IPS-NIHi7 (cell line): ENCODE results near the gene CCR5AS.
"Not testable (repeated sequence)": the region's sequence is repeated elsewhere in the genome, so short reads cannot be mapped to it uniquely, and the experiment has no call there.

ENCODE experiments used
- DNase-seq: peaks from one replicate; pipeline ENCODE4 v3.0.0; 2012; ENCODE audit warnings: mixed read lengths; ENCODE audit errors: extremely low spot score

Gene CCR5AS

DNA sequence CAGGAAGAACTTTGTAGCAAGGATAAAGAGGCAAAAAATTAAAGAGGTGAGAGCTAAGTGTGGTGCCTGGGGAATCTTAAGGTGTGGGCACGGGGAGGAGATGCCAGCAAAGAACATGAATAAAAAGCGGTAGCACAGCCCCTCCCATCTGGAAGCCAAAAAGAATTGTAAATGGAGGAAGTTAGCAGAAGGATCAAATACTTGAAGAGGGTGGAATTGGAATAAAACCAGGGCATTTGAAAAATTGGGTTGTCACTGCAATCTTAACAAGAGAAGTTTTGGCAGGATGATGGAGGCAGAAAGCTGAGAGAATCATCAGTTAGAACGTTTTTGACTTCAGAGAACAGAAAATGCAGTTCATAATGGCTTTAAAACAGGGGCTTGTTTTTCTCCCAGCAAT lies 50.6 kb downstream of the CCR5AS start:
- DNase-seq, result no peak

DNA sequence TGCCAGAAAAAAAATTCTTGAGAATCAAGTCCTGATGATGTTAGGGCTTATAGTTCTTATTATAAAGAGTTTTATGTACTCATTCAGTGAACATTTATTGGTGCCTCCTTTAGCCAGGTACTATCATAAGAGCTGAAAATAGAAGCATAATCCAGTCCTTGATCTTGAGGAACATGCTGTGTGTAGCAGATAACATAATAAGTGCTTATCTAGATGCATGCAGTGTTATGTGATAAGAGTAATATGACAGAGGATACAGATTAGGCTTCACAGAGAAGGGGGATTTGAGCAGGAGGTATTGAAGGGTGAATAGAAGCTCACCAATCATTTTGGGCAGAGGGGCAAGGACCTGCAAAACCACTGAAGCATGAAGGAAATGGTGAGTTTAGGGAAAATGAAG lies 51.9 kb downstream of the CCR5AS start:
- DNase-seq, result no peak

- DNase-seq, result no peak
These were observed 52.4 kb downstream of the CCR5AS start for GRCh38 chr3:46354478-46354877.

DNA sequence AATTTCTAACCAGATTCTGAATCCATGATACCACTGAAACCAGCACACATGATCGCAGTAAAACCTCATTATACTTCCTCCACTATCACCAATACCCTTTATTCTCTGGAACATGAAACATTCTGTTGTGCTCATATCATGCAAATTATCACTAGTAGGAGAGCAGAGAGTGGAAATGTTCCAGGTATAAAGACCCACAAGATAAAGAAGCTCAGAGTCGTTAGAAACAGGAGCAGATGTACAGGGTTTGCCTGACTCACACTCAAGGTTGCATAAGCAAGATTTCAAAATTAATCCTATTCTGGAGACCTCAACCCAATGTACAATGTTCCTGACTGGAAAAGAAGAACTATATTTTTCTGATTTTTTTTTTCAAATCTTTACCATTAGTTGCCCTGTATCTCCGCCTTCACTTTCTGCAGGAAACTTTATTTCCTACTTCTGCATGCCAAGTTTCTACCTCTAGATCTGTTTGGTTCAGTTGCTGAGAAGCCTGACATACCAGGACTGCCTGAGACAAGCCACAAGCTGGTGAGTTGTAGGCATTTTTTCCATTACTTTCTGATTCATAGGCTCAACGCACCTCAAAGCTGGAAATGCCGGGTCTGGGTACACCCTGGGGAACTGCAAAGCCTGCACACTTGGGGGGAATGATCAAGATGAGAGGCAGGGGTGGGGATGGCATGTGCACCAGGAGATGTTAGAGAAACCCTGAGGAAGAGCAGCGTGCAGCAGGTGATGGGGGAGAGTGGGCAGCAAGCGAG lies 53.0 kb downstream of the CCR5AS start, which contains the start of gene CCR2:
TSS of gene CCR2 (plus strand) at position 465 of the 764 bp plus-strand sequence. CDS start 3,417 bp downstream, outside the sequence.
- no peak for DNase-seq

DNA sequence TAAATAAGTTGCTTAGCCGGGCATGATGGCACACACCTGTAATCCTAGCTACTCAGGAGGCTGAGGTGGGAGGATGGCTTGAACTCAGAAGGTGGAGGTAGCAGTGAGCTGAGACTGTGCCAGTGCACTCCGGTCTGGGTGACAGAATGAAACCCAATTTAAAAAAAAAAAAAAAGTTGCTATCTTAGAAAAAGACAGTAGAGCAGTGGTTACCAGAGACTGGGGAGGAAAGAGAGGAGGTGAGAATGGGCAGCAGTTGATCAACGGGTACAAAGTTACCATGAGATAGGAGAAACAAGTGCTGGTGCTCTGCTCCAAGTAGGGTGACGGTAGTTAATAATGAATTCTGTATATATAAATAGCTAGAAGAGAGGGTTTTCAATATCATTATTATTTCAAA lies 53.8 kb downstream of the CCR5AS start:
- no peak for DNase-seq

- no peak for DNase-seq
These were observed 55.2 kb downstream of the CCR5AS start for GRCh38 chr3:46351646-46352045.

- no peak for DNase-seq
These were observed 56.7 kb downstream of the CCR5AS start for GRCh38 chr3:46350262-46350565.

- no peak for DNase-seq
These were observed 57.2 kb downstream of the CCR5AS start for GRCh38 chr3:46349484-46350261.

- no peak for DNase-seq
These were observed 57.9 kb downstream of the CCR5AS start for GRCh38 chr3:46348823-46349482.

- no peak for DNase-seq
These were observed 62.4 kb downstream of the CCR5AS start for GRCh38 chr3:46344476-46344875.

GRCh38 chr3:46338840-46339239 lies 68.0 kb downstream of the CCR5AS start:
- DNase-seq, result no peak

GRCh38 chr3:46337911-46338310 lies 69.0 kb downstream of the CCR5AS start:
- DNase-seq, result no peak

DNA sequence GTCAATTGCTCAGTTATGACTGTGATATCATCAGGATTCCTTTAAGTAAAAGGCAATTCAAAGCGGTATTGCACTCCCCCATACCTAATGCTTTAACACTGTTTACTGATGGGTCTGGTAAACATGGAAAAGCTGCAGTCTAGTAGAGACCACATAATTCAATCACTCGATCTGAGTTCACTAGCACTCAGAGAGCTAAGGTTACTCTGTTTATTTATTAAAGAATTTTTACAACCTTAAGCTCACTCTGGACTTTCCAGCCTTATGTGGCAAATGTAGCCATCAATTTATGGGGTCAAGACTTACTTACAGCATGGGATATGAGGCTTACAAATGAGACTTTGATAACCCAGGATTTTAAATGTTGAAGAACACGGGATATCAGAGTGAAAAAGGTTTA lies 71.3 kb downstream of the CCR5AS start:
- DNase-seq, result no peak

DNA sequence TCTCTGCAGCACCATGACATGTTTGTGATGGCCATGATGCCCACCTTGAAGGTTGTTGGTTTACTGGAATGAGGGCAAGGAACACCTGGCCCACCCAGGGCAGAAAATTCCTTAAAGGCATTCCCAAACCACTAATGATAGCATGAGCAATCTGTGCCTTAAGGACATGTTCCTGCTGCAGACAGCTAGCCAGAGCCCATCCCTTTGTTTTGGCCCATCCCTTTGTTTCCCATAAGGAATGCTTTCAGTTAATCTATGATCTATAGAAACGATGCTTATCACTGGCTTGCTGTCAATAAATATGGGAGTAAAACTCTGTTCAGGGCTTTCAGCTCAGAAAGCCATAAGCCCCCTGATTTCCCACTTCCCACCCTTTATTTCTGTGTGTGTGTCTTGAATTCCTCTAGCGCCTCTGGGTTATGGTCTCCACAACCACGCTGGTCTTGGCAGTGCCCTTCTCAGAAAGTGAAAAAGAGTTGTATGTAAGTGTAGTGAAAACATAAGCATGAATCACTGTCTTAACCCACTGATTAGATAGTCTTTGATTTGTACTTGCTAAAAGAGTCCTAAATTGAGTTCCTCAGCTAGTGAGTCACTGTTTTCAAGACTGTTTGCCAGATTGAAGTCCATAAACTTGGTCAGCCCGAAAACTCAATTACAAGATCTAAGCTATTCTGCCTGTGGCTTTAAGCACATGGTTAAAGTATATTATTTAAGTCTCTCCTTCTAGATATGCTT lies 72.0 kb downstream of the CCR5AS start:
- no peak for DNase-seq

DNA sequence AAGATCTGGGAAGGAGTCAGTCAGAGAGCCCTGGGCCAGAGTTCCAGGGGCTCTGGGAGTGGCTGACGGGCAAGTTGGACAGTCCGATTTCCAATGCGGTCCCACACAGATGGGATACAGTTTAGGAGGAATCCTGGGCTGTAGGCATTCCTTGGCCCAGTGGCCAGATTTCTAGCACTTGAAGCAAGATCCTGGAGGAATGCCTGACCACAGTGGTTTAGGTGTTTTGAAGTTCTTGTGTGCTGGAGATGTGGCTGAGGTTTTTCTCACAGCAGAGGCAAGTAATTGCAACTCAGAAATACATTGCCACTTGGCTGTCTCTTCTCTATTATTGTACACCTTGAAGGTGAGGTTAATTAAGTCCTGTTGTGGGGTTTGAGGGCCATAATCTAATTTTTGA lies 76.2 kb downstream of the CCR5AS start:
- not testable (repeated sequence) for DNase-seq

DNA sequence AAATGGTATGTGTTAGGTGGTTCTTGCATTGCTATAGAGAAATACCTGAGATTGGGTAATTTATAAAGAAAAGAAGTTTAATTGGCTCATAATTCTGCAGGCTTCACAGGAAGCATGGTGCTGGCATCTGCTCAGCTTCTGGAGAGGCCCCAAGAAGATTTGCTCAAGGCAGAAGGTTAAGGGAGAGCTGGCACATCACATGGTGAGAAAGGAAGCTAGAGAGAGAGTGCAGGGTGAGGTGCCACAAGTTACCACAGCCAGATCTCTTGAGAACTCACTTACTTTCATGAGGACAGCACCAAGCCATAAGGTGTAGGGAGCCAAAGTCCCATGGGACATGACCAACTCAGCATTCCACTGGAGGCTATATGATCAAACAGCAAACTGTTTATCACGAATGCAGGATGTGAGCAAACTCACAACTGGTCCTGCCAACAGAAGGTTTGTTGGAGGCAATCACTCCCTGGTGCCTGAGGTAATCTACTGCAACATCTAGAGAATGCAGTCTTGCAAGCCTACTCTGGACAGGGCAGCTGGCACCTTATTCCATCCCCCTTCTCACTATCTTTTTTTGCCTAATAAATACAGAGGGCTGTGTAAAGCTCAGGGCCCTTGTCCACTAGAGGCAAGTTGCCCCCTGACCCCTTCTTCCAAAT lies 81.1 kb downstream of the CCR5AS start:
- DNase-seq, result no peak

- no peak for DNase-seq
These were observed 82.8 kb downstream of the CCR5AS start for GRCh38 chr3:46324036-46324435.

GRCh38 chr3:46321461-46322104 lies 85.3 kb downstream of the CCR5AS start:
- no peak for DNase-seq

GRCh38 chr3:46318207-46318927 lies 88.5 kb downstream of the CCR5AS start:
- no peak for DNase-seq

DNA sequence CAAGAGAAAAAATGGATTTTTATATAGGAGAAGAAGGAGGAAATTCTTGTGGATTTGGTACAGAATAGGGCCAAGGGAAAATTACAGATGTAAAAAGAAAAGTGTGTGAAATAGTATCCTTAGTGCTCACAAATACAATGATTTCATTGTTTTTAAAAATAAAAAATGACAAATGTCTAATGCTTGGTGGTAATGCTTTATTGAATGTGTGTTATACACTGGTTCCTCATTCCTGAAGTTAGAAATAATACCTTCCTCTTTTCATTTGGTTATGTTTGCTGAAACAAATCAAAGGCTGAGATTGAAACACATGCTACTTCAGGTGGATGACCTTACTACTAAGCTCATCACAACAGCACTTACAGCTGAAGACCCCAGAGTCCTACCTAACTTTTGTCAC lies 90.7 kb downstream of the CCR5AS start:
- DNase-seq, result no peak
